Stimulated activated CD4-positive, alpha-beta T cell treated with anti-CD3 and anti-CD28 coated beads, TNF-alpha, amount 100 ng/mL, for 4 hours (primary cell): Measurements from ENCODE around the gene GOLGA7B.
A peak's percentile ranks its signal among the peaks of the same experiment; 100 is the strongest.

ENCODE experiments used
- DNase-seq, 3 experiments: peaks; one replicate each; pipeline ENCODE4 v3.0.0-alpha.2; 2020; ENCODE audit warnings: low read depth in 3 of 3

GOLGA7B gene

DNA sequence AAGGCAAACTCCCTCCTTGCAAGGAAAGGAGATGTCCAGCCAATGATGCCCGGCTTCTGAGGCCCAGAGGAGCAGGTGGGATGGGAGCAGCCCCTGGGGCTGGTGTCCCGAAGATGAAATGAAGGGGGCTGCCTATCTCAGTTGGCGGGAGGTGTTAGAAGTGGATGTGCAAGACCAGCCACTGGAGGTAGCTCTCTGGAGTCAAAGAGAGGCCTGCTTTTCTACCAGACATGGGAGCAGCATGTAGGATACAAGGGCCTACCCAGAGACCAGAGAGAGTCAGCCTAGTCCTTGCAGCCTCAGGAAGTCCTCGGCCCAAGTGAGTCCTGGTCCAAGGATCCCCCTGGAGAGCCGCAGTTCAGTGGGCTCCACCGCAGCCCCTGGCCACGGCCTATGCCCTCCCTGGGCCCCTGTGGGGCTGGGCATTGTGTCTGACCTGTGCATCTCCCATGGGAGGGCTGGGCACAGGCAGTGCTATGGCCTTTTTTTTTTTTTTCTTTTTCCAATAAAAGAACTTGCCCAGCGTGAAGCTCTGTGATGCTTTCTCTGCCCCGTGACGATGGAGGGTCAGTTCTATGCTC lies 17.7 kb downstream of the GOLGA7B start:
- DNase-seq, result no peak

GRCh38 chr10:97868134-97868685 lies 18.6 kb downstream of the GOLGA7B start:
- no peak for DNase-seq

GRCh38 chr10:97869091-97870042 lies 19.7 kb downstream of the GOLGA7B start:
- peak; percentile 51 to 70 (median 69) for DNase-seq

DNA sequence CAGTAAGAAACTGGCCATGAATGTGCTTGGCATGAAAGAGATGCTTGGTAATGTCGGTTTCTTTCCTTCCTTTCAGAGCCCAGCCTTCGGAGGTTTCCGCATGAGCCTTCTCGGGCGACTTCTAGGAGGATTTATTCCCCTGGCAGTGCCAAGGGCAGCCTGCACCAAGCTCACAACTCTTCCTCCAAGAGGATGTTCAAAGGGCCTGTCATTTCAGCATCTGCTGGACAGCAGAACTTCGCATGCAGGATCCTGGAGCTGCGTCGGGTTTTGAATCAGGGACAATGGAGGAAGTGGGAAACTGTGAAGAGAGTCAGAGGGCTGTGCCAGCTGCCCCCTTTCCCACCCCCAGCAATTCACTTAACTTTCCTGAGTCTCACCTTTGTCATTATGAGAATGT lies 21.3 kb downstream of the GOLGA7B start:
- no peak for DNase-seq

- no peak for DNase-seq
These were observed 23.9 kb downstream of the GOLGA7B start for GRCh38 chr10:97873569-97873968.

DNA sequence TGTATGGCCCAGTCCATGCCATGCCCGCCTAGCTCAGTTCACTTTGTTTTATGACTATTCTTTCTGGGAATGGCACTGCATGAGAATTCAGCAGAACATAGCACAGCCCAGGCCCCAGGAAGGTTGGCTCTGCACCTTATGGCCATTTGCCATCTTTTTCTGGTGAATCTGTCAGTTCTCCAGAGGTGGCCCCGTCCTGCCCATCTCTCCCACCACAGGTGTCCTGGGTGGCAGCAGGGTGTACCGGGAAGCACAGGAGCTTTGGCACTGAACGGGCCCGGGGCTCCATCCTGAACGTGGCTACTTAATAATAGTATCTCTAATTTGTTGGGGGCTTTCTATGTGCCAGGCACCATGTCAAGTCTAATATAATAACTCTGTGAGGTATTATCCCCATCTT lies 24.7 kb downstream of the GOLGA7B start:
- DNase-seq, result no peak

DNA sequence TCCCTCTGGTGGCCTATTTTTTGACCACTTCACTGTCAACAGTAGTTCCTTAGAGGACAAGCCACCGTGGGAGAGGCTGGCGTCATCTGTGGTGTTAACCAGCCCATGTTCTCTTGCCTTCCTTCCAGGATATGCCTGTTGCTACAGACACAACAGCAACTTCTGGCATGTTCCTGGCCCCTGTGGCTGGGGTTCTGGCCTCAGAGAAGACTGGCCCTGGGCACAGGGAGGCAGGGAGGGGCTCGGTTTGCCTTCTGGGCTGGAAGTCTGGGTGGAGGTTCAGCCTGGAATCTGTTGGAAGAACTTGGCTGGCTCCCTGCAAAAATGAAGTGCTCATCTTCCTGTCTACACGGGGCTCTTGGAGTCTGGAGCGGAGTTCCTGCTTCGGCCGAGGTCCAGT lies 25.7 kb downstream of the GOLGA7B start:
- DNase-seq, result no peak

GRCh38 chr10:97876402-97876801 lies 26.8 kb downstream of the GOLGA7B start:
- DNase-seq, result no peak

DNA sequence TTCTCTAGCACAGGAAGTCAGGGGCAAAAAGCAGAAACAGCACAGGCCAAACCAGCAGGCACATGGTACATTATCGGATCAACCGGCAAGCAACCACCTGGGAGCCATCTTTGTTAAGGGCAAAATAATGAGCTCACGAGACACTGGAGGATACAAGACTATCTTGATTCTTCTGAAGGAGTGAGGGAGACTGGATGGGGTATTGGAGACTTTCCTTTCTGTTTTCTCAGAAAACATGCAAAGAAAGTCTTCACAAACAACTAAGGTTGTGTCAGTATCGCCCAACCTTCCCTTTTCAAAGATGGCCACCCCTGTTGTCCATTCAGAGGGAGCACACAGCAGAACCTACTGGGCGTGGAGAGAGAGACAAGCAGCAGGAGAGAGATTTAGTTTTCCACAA lies 29.6 kb downstream of the GOLGA7B start:
- DNase-seq, result no peak

DNA sequence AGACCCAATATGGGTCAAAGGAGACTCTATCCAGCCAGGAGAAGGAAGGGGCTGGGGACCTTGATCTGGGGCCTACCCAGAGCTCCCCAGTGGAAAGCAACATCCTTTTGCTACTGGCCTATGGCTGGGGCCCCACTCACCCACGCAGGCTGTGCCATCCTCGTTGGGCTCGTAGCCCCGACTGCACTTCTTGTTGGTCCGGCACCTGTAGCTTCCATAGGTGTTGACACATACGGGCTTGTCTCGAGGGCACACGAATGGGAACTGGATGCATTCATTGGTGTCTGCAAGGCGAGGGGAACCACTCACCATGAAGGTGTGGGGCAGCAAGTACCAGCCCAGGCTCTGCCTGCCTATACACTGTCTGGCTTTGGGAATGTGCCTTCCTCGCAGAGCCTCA lies 30.5 kb downstream of the GOLGA7B start:
- no peak for DNase-seq

GRCh38 chr10:97882142-97883091 lies 32.8 kb downstream of the GOLGA7B start:
- no peak for DNase-seq

DNA sequence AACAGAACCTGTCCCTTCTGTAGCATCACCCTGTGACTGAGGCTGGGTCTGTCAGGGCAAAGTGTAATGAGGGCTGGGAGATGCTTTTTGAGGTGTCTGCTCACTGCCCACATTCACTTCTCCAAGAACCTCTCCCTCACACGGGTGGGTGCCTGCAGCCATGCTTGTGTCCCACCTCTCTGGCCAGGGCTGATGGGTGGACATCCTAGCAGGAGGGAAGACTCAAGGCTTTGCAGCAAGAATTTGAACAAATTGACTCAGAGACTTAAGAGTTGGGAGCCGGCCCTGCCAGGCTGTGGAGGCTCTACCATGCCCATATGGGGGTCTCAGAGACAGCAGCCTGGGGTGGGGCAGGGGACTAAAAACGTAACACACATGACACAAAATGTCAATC lies 33.4 kb downstream of the GOLGA7B start:
- no peak for DNase-seq

- DNase-seq, result no peak
These were observed 36.6 kb downstream of the GOLGA7B start for GRCh38 chr10:97886286-97886685.

DNA sequence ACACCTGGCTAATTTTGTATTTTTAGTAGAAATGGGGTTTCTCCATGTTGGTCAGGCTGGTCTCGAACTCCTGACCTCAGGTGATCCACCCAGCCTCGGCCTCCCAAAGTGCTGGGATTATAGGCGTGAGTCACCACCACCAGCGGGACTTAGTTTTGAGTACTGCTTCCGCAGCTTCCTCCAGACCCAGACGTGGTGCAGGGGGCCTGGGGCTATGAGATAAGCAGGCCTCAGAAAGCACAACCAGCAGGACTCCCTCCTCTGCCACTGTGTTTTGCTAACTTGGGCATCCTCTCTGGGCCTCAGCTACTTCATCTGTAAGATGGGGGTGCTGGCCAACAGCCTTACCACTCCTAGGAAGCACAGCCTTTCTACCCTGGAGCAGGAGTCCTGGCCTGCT lies 37.8 kb downstream of the GOLGA7B start:
- no peak for DNase-seq

DNA sequence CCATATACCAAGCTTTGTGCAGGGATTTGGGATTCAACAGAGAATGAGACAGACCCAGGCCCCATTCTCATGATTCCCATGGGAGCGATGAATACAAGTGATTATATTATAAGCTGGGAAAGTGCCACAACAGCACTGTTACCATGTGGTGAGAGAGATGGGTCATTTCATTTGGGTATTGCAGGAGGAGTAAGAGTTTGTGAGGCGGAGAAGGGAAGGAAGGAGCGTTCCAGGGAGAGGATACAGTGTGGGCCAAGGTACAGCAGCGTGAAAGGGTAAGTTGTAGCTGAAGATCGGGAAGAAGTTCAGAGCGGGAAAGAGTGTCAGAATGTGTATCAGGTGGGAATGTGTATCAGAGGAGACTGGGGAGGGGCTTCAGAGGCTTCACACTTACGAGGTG lies 38.5 kb downstream of the GOLGA7B start:
- DNase-seq, result no peak

DNA sequence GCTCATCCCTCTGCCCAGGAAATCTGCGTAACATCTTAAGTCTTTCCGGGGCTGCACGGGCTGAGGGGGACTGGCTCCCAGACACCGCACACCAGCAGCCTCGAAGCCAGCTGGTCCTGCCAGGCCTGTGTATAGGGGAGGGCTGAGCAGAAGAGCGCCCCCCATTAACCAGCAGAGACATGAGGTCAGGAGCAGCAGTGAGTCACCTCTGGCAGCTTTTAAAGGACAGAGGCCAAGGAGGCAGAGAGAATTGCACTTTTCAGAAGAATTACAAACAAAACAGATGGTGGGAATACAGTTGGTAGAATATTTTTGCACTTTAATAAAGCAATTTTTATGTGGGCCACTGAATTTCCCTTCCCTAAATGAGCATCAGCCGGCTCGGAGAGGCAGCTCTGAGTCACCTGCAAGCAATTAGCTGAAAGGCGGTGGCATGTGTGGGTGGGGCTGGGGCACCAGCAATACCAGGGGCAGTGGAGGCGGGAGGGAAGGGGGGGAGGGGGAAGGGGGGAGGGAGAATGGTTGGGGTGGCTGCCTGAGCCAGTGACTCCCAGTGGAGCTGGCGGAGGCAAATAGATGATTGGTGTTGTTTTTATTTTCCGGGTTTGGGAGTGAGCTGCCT lies 39.1 kb downstream of the GOLGA7B start:
- no peak for DNase-seq

DNA sequence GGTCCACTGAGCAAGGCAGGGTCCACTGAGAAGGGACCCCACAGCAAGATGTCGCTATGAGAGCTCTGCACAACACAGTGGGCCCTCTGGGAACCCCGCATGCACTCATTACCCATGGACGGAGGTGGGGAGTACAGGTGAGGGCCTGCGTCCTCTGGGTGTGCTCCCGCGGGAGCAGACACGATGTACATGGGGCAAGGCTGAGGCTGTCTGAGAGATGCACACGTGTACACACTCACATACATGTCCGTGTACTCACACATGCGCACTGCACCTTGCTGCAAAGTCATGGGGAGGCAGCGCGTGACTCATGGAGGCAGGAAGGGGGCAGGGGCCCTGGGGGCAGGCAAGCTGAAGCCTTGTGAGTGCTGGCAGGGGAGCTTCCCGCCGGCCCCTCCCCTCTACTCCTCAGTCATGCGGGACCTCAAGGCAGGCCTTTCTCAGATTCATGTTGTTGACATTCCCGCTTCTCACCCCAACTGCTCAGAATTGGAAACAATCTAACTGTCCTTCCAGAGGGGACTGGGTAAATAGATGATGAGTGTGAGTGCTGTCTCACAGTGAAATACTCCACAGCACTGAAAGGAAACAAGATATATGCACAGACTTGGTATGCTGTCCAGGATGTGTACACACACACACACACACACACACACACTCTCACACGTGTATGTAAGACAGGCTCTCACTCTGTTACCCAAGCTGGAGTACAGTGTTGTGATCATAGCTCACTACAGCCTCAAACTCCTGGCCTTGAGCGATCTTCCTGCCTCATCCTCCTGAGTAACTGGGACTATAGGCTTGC lies 40.0 kb downstream of the GOLGA7B start:
- no peak for DNase-seq

- no peak for DNase-seq
These were observed 42.0 kb downstream of the GOLGA7B start for GRCh38 chr10:97891497-97892167.

- no peak for DNase-seq
These were observed 42.9 kb downstream of the GOLGA7B start for GRCh38 chr10:97892506-97892905.

DNA sequence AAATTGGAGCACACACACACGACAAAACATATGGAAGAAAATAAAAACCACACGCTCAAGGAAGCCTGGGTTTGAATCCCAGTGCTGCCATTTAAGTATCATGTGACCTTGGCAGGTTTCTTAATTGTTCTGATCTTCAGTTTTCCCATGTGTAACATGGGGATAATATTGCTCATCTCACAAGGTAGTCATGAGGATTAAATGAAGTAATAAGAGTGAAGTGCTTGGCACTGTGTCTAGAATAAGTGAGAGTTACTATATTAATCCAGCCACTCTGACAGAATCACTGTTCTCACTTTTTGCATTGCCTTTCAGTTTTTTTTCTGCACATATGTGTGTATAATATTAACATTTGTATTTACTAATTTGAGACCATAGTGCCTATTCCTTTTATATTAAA lies 43.3 kb downstream of the GOLGA7B start:
- DNase-seq, result no peak
